Natural killer cell (primary cell): ENCODE measurements around the gene SLC38A2. TPM values are rescaled to one million over a fixed set of nuclear protein-coding genes. Genes with fewer than 3 reads are reported as not detected.

Source experiments
- ATAC-seq, 3 donors: fragments of 150-1000 bp in 2 of 3; fragments of 200-7000 bp in 1 of 3; cut with Tn5 transposase; 1 replicate in 1 of 3; 2 replicates in 2 of 3; pipeline ENCODE4 v1.10.0; 2021; ENCODE audit warnings: mild to moderate bottlenecking in 2 of 3, moderate library complexity in 2 of 3
- DNase-seq, 2 donors: peaks; one replicate each; pipeline versions ENCODE4 v3.0.0 to v3.0.0-alpha.2; 2013 to 2021; ENCODE audit warnings: mixed read lengths in 1 of 2
- H3K27ac ChIP-seq: one replicate; pipeline ENCODE4 v1.5.1; 2013; ENCODE audit warnings: mild to moderate bottlenecking, low read length
- H3K27me3 ChIP-seq: one replicate; pipeline ENCODE4 v1.6.1; 2013; ENCODE audit warnings: low read length; ENCODE audit not compliant: control insufficient read depth, insufficient read depth
- H3K36me3 ChIP-seq: one replicate; pipeline ENCODE4 v1.6.1; 2013; ENCODE audit warnings: low read length; ENCODE audit not compliant: control insufficient read depth, insufficient read depth
- H3K4me1 ChIP-seq: one replicate; pipeline ENCODE4 v1.6.1; 2013; ENCODE audit warnings: low read length; ENCODE audit not compliant: control insufficient read depth, insufficient read depth
- H3K4me3 ChIP-seq: one replicate; pipeline ENCODE4 v1.5.1; 2013; ENCODE audit warnings: low read length
- H3K9me3 ChIP-seq: one replicate; pipeline ENCODE4 v1.6.1; 2013; ENCODE audit warnings: low read length; ENCODE audit not compliant: control insufficient read depth, insufficient read depth
- H3K27ac Mint-ChIP-seq, 2 donors: one replicate each; pipeline ENCODE4 v1.8.0; 2022; ENCODE audit warnings: mild to moderate bottlenecking in 2 of 2, mixed read lengths in 2 of 2, moderate library complexity in 1 of 2
- H3K27me3 Mint-ChIP-seq, 2 donors: one replicate each; pipeline ENCODE4 v1.8.0; 2022; ENCODE audit warnings: low read depth in 2 of 2, mixed read lengths in 2 of 2
- H3K36me3 Mint-ChIP-seq: one replicate; pipeline ENCODE4 v1.8.0; 2022; ENCODE audit warnings: mixed read lengths
- H3K4me1 Mint-ChIP-seq, 2 donors: one replicate each; pipeline ENCODE4 v1.8.0; 2022; ENCODE audit warnings: mixed read lengths in 2 of 2
- H3K4me3 Mint-ChIP-seq: one replicate; pipeline ENCODE4 v1.8.0; 2022; ENCODE audit warnings: mild to moderate bottlenecking, moderate library complexity, mixed read lengths
- H3K9me3 Mint-ChIP-seq, 2 donors: one replicate each; pipeline ENCODE4 v1.8.0; 2022; ENCODE audit warnings: mixed read lengths in 2 of 2
- CTCF ChIP-seq: fragments of 200-600 bp; IDR thresholded peaks from one replicate; pipeline ENCODE4 v1.8.0; 2022; ENCODE audit warnings: antibody characterized with exemption
- WGBS: methylation state at CpG from one replicate; pipeline ENCODE4 v1.1.7; 2013; ENCODE audit warnings: missing lambda C conversion rate; ENCODE audit not compliant: insufficient coverage; 5-methylcytosine and 5-hydroxymethylcytosine counted together
- intact Hi-C: fragments of 100-400 bp; cut with micrococcal nuclease; formaldehyde crosslinking; loops from one replicate; pipeline ENCODE4 v1.14.2; 2022
- total RNA-seq, 4 donors: library from RNA; stranded (reverse); fragments of 120-200 nt in 1 of 4; gene quantifications; one replicate each; pipeline versions ENCODE4 v1.2.3 to v1.2.4, GENCODE V29; 2013 to 2022

Gene SLC38A2
- total RNA-seq, 3 donors from 2014 or later (not counting 1 experiment from before 2014, with no cell fraction given): 131 to 241 (median 167) TPM

DNA sequence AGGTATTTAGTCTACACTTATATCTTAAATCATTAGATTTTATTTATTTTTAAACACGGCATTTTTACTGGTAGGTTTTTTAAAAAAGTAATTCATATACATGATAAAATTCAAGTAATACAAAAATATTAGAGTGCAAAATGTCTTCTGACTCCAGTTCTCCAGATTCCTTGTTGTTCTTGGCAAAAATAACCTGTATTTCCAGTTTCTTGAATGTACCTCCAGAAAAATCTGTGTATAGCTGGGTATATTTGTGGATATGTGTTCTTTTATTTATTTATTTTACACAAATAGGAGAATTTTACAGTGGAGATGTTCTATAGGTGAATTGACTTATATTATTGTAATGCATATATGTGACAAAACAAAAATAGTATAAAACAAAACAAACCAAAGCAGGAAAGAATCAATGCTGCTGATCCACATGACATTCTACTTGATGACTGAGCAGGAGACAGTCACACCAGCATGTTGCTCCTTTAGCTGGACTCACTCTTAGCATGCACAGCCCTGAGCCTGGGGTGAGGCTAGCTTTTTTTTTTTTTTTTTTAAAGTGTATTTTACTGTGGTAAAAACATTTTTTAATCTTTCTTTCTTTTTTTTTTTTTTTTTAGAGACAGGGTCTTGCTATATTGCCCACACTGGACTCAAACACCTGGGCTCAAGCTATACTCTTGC lies 42.2 kb upstream of the SLC38A2 start:
- intact Hi-C loops: no loop called here
- H3K9me3 Mint-ChIP-seq: peaks cover 0 to 4% of the 10 kb centered on the region in 2 donors
- Histone ChIP-seq H3K27me3 (no peaks in the 10 kb centered on the region), H3K4me1 (no peaks in the 10 kb centered on the region), H3K27ac (no peak overlapping the region), H3K9me3 (no peaks in the 10 kb centered on the region), H3K4me3 (no peak overlapping the region), H3K36me3 (no peaks in the 10 kb centered on the region)
- H3K4me1 Mint-ChIP-seq: peaks cover 0 to 3% of the 10 kb centered on the region in 2 donors
- no peak for ATAC-seq
- no peak for TF ChIP-seq CTCF
- peaks cover 8% of the 10 kb centered on the region for H3K36me3 Mint-ChIP-seq
- H3K27me3 Mint-ChIP-seq: peaks cover 0 to 2% of the 10 kb centered on the region in 2 donors
- H3K4me3 Mint-ChIP-seq: no peak overlapping the region
- DNase-seq: no peak
- WGBS: no CpG with 5 or more reads among the region's 1 CpG
- H3K27ac Mint-ChIP-seq: no peak overlapping the region

DNA sequence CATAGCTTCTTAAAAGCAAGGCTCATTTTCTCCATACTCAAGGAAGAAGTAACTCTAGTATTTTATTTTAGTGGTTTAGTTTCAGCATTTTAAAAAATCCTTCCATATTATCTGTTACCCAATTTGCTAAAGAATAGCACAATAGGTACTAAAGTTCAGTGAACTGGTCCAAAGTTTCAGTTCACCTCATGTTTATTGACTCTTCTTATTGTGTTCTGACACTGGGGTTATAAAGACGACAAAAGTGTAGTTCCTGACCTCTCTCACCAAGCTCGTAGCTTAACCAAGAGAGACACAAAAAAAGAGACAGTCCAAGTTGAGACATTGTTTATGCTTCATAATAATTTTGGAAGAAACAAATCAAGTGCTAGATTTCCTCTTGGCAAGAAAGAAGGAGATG lies 40.8 kb upstream of the SLC38A2 start:
- Mint-ChIP-seq H3K27ac (no peak overlapping the region), H3K9me3 (no peaks in the 10 kb centered on the region), H3K36me3 (no peaks in the 10 kb centered on the region), H3K27me3 (peaks cover 0 to 2% of the 10 kb centered on the region in 2 donors), H3K4me3 (no peak overlapping the region), H3K4me1 (peaks cover 0 to 3% of the 10 kb centered on the region in 2 donors)
- no peak for TF ChIP-seq CTCF
- DNase-seq: no peak
- no peak for ATAC-seq
- no peak overlapping the region for H3K27ac ChIP-seq
- H3K4me3 ChIP-seq: no peak overlapping the region
- H3K27me3 ChIP-seq: no peaks in the 10 kb centered on the region
- H3K36me3 ChIP-seq: no peaks in the 10 kb centered on the region
- intact Hi-C loops: no loop called here
- no peaks in the 10 kb centered on the region for H3K4me1 ChIP-seq
- 95% methylated on average over 2 of the region's 2 CpGs for WGBS
- no peaks in the 10 kb centered on the region for H3K9me3 ChIP-seq

DNA sequence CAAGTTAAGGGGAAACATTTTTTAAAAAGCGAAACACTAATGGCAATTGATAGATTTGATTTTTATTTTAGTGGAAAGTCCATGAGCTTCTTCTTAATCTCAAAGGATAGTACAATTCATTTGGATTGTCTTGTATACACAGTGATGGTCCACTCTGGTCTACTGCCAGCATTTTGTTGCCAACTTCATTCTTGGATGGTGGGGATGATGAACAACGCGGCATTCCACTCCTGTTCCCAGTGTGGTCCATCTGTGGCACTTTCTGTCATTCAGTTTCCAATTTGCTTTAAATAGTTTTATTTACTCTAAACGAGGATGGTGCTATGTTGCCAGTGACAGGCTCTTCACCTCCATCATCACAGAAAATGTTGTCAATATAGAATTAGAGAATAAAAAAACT lies 40.3 kb upstream of the SLC38A2 start:
- 96% methylated on average over 3 of the region's 4 CpGs for WGBS
- Histone ChIP-seq H3K4me1 (no peaks in the 10 kb centered on the region), H3K36me3 (no peaks in the 10 kb centered on the region), H3K4me3 (no peak overlapping the region), H3K27ac (no peak overlapping the region), H3K27me3 (no peaks in the 10 kb centered on the region), H3K9me3 (no peaks in the 10 kb centered on the region)
- no peak for TF ChIP-seq CTCF
- Mint-ChIP-seq H3K27ac (no peak overlapping the region), H3K9me3 (no peaks in the 10 kb centered on the region), H3K4me3 (no peak overlapping the region), H3K4me1 (peaks cover under 1 to 6% of the 10 kb centered on the region in 2 donors), H3K27me3 (peaks cover 0 to 2% of the 10 kb centered on the region in 2 donors), H3K36me3 (no peaks in the 10 kb centered on the region)
- ATAC-seq: no peak
- no peak for DNase-seq
- intact Hi-C loops: no loop called here

DNA sequence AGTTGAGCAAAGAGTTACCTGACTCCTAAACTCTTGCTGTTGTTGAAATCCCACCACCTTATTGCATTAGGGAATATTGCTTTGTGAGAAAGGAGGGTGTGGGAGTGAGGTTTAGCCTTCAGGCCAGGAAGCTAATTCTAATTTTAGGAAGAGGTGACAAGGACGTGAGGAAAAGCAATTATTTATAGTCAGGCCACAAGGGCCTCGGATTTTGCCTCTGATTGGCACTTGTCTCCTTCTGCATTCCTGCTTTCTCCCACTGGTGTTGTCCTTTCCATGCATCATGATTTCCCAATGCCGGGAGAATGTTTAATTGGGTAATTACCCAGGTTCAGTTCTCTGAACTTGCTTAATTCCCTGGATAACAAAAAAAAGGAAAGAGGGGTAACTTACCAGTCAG lies 37.9 kb upstream of the SLC38A2 start:
- intact Hi-C loops: no loop called here
- H3K27me3 ChIP-seq: no peaks in the 10 kb centered on the region
- Mint-ChIP-seq H3K27me3 (peaks cover 0 to 2% of the 10 kb centered on the region in 2 donors), H3K27ac (no peak overlapping the region), H3K36me3 (no peaks in the 10 kb centered on the region), H3K9me3 (peaks cover 0 to 2% of the 10 kb centered on the region in 2 donors), H3K4me1 (peaks cover 22 to 26% of the 10 kb centered on the region in 2 donors), H3K4me3 (no peak overlapping the region)
- H3K9me3 ChIP-seq: no peaks in the 10 kb centered on the region
- no peak overlapping the region for H3K27ac ChIP-seq
- no peaks in the 10 kb centered on the region for H3K36me3 ChIP-seq
- no peak for TF ChIP-seq CTCF
- WGBS: 92% methylated on average over 3 of the region's 3 CpGs
- DNase-seq (no peak), ATAC-seq (no peak)
- H3K4me1 ChIP-seq: peaks cover 3% of the 10 kb centered on the region
- no peak overlapping the region for H3K4me3 ChIP-seq
